GM18508 (cell line): ENCODE data around the gene EPS8L3.
"Not testable (repeated sequence)": the region's sequence is repeated elsewhere in the genome, so short reads cannot be mapped to it uniquely, and the experiment has no call there.

Experiments
- ATAC-seq: cut with Tn5 transposase; IDR thresholded peaks from one replicate; pipeline ENCODE4 v1.9.1; 2021; ENCODE audit warnings: moderate number of reproducible peaks; ENCODE audit not compliant: insufficient read depth, unreplicated experiment

Gene EPS8L3

DNA sequence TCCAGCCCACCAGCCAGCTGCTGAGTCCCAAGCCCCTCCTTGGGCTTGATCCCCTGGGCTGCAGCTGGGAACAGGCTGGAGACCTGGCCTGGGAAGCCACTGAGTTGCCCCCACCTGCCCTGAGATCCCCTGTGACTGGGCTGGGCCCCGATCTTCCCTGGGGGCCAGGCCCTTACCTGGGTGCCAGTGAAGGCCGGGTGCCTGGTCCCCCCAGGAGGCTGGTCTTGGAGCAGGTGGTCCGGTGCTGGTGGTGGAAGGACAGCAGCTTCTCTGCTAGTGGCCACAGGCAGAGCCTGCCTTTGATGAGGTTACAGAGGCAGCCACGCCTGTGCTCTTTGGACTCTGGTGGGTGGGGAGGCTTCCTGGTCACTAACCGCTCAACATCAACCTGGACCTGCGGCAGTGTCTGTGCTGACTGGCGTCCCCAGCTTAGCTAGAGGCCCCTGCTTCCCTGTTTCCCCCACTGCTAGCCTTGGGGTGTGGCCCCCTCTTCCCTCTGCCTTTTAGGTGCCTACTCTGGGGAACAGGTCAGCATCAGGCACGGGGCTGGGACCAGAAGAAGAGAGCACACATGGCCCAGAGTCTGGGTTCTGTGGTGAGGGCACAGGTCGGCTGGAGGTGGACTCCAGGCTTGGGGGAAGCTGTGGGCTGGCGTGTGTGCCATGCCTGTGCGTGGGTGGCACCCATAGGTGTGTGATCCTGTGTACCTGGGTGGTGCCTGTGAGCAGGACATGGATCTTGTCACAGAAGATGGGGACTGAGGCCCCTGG, at the start of gene EPS8L3:
Gene EPS8L3, minus strand, starts transcription at position 278 of the 770 bp plus-strand sequence. CDS start 2,174 bp downstream, outside the sequence.
- no peak for ATAC-seq

DNA sequence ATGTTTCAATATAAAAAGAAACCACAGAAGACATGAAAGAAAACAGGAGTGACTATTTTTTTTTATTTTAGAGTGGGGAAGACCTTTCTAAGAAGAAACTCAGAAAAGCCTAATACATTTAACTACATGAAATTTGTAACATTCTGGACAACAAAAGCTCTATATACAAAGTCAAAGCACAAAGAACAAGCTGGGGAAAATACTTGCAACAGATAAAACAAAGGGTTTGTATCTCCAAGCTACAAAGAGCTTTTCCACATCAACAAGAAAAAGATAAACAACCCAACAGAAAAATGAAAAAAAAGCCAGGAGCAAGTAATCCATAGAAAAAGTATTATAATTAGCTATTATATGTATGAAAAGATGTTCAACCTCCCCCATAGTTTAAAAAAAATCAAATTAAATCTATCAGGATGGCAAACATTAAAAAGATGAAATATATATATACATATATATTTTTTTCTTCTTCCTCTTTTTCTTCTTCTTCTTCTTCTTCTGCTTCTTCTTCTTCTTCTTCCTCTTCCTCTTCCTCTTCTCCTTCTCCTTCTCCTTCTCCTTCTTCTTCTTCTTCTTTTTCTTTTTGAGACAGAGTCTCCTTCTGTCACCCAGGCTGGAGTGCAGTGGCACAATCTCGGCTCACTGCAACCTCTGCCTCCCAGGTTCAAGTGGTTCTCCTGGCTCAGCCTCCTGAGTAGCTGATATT, 49.1 kb upstream of the EPS8L3 start:
- ATAC-seq, result no peak

- ATAC-seq, result no peak
Measured at GRCh38 chr1:109808703-109809102, 45.0 kb upstream of the EPS8L3 start.

- no peak for ATAC-seq
Measured at GRCh38 chr1:109807822-109808680, 44.3 kb upstream of the EPS8L3 start.

GRCh38 chr1:109807402-109807801, 43.7 kb upstream of the EPS8L3 start:
- no peak for ATAC-seq

DNA sequence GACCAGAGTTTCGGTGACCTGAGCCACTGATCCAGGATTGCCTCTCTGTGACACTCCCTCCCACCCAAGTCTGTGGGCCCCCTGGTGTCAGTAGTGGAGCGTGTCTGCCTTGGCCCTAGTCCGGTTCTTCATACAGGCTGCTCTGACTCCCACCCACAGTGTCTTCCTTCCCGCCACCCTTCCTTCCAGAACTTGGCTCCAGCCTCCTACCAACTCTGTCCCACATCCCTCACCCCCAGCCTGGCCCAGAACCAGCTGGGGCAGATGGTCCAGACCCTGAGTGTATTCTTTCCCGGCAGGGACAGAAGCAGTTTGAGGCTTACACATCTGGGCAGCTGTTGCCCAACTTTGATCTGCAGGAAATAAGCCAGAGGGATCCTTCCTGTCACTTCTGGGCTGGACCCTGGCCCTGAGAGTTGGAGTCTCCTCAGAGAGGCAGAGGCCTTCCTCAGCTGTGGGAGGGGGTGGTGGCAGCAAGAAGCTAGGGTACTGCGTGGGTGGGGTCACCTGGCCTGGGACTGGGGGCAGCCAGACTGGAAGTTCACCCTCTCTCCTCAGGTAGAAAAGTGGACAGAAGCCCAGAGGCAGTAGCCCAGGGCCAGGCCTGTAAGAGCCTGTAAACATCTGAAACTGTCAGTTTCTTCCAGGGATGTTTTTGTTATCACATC, 43.1 kb upstream of the EPS8L3 start:
- no peak for ATAC-seq

DNA sequence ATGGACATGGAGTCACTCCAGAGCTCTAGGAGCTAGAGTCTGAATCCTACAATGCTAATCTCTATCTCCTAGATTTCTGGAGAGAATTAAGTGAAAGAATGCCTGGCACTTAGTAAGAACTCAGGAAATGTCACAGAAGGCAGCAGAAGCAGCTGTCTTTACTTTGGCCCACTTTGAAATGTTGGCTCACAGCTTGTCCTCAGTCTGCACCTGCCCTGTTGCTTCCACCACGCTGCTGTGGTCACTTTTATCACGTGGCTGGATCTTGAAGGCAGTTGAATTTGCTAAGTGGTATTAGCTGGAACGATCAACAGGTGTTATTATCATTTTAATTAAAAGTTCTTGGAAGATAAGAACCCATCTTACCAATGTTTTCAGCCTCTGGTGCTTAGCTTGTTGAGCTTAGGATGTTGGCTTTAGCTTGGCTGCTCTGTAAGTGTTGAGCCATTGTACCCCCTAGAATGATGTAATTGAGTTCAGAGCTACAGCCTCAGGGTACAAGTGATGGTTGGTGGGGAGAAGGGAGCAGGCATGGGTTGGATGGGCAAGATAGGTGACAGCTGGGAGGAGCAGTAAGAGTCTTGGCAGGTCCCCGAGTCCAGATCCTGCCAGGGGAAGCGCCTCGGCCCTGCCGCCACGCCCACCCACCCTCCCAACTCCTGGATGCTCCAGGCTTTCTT, 41.9 kb upstream of the EPS8L3 start:
- ATAC-seq, result no peak

DNA sequence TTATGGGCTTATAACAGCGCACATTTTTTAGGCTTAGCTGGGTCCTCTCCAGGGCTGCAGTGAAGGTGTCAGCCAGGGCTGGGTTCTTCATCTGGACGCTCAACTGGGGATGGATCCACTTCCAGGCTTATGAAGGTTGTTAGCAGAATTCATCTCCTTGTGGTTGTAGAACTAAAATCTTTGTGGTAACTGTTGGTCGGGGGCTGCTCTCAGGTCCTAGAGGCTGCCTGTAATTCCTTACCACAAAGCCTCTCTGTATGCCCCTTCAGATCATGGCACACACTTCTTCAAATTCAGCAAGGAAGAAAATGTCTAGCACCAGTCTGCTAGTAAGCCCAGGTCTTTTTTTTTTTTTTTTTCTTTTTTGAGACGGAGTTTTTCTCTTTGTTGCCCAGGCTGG, 40.9 kb upstream of the EPS8L3 start:
- no peak for ATAC-seq

- no peak for ATAC-seq
Measured at GRCh38 chr1:109803901-109804331, 40.2 kb upstream of the EPS8L3 start.

DNA sequence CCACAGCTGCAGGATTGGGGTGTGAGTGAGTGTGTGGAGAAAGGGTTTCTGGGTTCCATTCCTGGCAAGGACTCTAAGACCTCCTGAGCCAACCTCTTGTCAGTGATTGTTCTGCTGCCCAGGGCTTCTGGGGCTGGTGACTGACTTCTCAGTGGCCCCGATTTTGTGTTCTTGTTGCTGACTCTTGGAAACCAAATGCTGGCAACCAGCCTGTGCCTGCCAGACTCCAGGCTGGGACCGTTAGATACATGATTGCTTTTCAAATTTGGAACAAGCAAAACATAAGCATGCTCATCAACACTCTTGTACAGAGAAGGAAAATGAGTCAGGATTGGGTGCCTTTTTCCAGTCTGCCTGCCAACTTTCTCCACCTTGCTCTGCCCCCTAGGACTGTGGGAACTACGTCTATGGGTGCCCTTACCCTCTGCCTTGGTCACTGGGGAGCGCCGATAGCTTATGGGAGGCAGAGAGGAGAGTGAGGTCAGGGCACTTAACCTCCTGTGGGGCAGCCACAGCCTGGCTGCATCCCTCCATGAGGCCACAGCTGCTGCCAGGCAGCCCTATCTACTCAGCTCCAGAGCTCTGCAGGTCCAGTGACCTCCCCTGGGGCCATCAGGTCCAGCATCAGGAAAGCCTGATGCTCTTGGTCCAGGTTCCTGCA, 39.3 kb upstream of the EPS8L3 start:
- no peak for ATAC-seq

GRCh38 chr1:109802136-109802900, 38.6 kb upstream of the EPS8L3 start:
- ATAC-seq, result no peak

GRCh38 chr1:109801791-109802135, 38.0 kb upstream of the EPS8L3 start:
- no peak for ATAC-seq

DNA sequence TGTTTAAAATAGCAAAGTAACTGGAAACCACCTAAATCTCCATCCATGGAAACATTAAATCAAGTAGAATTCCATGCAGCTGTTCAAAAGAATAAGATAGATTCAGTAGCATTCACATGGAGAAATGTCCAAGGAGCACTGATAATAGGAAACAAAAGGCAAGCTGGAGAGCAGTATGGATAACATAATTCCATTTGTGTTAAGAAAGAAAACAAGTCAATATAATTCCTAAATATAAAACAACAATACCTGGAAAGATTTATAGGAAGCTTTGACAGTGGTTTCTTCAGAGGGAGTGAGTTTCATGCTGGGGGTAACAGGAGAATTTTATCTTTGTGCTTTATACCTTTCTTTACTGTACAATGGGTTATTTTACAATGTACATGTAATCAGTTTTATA, 36.6 kb upstream of the EPS8L3 start:
- ATAC-seq, result no peak

DNA sequence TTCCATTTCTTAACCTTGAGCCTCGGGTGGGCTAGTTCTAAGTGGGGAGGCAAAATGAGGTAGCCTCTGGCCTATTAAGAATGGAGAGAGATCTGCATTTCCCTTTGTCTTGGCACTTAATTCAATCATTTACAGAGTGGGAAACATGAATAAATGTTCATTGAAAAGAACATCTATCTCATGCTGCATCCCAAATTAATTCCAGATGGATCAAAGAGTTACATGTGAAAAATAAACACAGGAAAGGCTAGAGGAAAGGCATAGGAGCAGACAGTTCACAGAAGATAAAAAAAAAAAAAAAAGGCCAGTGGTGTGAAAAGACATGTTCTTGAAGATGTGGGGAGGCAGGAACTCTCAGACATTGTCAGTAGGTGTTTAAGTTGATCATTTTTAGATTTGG, 35.7 kb upstream of the EPS8L3 start:
- no peak for ATAC-seq

DNA sequence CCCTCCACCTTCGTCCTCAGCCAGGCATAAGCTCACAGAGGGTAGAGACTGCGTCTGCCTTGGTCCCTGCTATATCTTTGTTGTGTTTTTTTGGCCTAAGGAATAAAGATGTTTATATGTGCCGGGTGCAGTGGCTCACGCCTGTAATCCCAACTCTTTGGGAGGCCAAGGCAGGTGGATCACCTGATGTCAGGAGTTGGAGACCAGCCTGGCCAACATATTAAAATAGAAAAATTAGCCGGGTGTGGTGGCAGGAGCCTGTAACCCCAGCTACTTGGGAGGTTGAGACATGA, 33.5 kb upstream of the EPS8L3 start:
- ATAC-seq, result not testable (repeated sequence)

DNA sequence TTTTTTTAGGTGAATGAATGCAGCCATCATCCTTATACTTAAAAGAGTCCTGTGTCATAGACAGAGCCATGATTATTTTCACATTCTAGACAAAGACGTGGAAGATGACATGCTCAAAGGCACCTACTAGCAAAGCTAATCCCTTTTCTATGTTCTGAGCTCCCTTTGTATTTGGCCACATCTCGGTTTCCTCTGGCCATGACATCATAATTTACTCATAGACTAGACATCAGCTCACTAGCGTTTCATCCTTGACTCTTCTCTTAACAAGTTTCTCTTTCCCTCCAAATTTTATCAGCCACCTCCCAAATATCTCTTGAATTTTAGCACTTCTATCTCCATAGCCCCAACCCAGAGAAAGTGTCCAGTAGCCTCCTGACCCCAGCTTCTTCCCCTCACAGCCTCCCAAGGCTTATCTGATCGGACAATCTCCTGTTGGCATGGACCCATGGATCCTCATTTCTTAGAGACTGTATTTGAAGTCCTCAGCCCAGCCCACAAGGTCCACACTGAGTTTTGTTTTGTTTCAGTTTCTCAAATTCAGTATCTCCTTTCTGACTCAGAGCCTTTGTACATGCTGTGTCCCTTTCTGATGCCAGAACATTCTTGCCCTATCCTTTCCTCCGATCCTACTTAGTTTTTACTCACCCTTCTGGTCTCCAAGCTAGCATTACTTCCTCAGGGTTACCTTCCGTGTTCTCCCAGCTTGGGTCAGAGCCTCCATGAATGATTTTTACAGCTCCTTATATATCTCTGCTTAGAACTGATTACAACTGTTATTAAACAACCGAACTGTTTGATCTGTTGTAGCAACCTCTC, 33.0 kb upstream of the EPS8L3 start:
- no peak for ATAC-seq

DNA sequence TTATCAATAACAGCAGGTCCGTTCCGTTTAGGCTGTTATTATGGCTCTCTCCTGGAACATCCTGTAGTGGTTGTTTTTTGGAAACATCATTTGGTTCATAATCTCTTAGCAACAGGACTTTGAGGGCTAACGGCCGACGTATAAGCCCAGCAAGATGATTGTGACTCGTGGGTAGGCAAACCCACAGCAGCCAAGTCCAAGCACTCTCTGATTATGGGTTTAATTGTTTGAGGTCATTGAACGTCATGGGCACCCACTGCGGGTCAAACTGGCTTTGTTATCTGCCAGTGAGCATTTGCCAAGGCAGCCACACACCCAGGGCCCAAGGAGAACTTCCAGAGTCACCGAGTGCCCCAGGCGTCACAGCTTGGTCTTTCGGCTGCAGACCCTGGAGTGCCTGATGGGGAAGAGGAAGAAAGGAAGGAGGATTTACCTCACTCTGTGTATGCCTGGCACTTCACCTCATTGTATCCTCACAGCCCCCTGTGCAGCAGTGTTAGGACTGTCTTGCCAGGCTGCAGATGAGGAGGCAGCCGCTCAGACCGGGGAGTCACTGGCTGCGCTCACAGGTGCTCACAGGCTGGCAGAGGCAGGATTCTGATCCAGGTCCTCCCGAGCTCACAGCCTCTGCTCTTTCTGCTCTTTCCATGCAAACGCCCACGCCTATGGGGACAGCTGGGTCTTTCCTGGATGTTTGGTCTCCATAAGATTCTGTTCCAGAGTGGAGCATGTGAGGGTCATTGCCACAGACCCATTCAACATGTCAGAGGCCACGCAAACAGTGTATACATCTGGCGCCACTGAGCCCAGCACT, 30.8 kb upstream of the EPS8L3 start:
- no peak for ATAC-seq
